SIG-M5 (cell line): Measurements from ENCODE around the gene DCPS.
"Not testable (repeated sequence)": the region's sequence is repeated elsewhere in the genome, so short reads cannot be mapped to it uniquely, and the experiment has no call there.

ENCODE experiments used
- DNase-seq: peaks from one replicate; lab custom pipeline; 2025; lab: John Stamatoyannopoulos, UW

Gene DCPS

GRCh38 chr11:126361400-126361799 is 57.5 kb downstream of the DCPS start:
- DNase-seq: no peak

GRCh38 chr11:126362879-126363655 is 59.2 kb downstream of the DCPS start:
- no peak for DNase-seq

GRCh38 chr11:126363706-126364248 is 59.9 kb downstream of the DCPS start:
- DNase-seq: no peak

- DNase-seq: not testable (repeated sequence)
Observed at GRCh38 chr11:126364735-126365134, 60.9 kb downstream of the DCPS start.

- DNase-seq: not testable (repeated sequence)
Observed at GRCh38 chr11:126365508-126365907, 61.6 kb downstream of the DCPS start.

- no peak for DNase-seq
Observed at GRCh38 chr11:126366064-126366822, 62.4 kb downstream of the DCPS start.

- not testable (repeated sequence) for DNase-seq
Observed at GRCh38 chr11:126366823-126367654, 63.2 kb downstream of the DCPS start.

GRCh38 chr11:126367806-126368205 is 63.9 kb downstream of the DCPS start:
- not testable (repeated sequence) for DNase-seq

- DNase-seq: not testable (repeated sequence)
Observed at GRCh38 chr11:126368336-126369119, 64.7 kb downstream of the DCPS start.

GRCh38 chr11:126370016-126370415 is 66.2 kb downstream of the DCPS start:
- DNase-seq: no peak

GRCh38 chr11:126371595-126371994 is 67.7 kb downstream of the DCPS start:
- DNase-seq: no peak

GRCh38 chr11:126373389-126374066 is 69.7 kb downstream of the DCPS start:
- not testable (repeated sequence) for DNase-seq

GRCh38 chr11:126374562-126375300 is 70.9 kb downstream of the DCPS start:
- not testable (repeated sequence) for DNase-seq

- DNase-seq: no peak
Observed at GRCh38 chr11:126375726-126376125, 71.9 kb downstream of the DCPS start.

GRCh38 chr11:126378763-126379162 is 74.9 kb downstream of the DCPS start:
- DNase-seq: no peak

GRCh38 chr11:126380909-126381308 is 77.0 kb downstream of the DCPS start:
- DNase-seq: no peak

GRCh38 chr11:126381960-126382359 is 78.1 kb downstream of the DCPS start:
- not testable (repeated sequence) for DNase-seq

GRCh38 chr11:126382641-126383040 is 78.8 kb downstream of the DCPS start:
- DNase-seq: not testable (repeated sequence)

- DNase-seq: no peak
Observed at GRCh38 chr11:126383339-126384335, 79.8 kb downstream of the DCPS start.
